SK-N-SH treated with all-trans-retinoic acid at 6 μM for 48 hours (cell line): ENCODE measurements around the gene THUMPD2.

Experiments
- ATAC-seq: fragments of 200-7000 bp; cut with Tn5 transposase; 3 replicates; pipeline ENCODE4 v1.9.1; 2020; ENCODE audit warnings: mild to moderate bottlenecking, moderate library complexity
- ARNTL ChIP-seq: fragments of 450-650 bp; formaldehyde crosslinking; IDR thresholded peaks from 2 replicates; pipeline ENCODE4 v1.5.0; 2020; ENCODE audit warnings: low read depth, mild to moderate bottlenecking, moderate library complexity, borderline replicate concordance
- BACH2 ChIP-seq: fragments of 250-450 bp; sonication (Bioruptor Pico); IDR thresholded peaks from 2 replicates; pipeline ENCODE4 v1.9.0; 2021; ENCODE audit warnings: mild to moderate bottlenecking, borderline replicate concordance
- CREB5 ChIP-seq: fragments of 250-450 bp; sonication (Bioruptor Pico); IDR thresholded peaks from 2 replicates; pipeline ENCODE4 v1.5.1; 2020; ENCODE audit warnings: low read depth, mild to moderate bottlenecking, moderate library complexity
- CSDC2 ChIP-seq: fragments of 250-450 bp; sonication (Bioruptor Pico); IDR thresholded peaks from 2 replicates; pipeline ENCODE4 v1.5.0; 2020; ENCODE audit warnings: mild to moderate bottlenecking, moderate library complexity
- ESRRG ChIP-seq: fragments of 250-450 bp; sonication (Bioruptor Pico); IDR thresholded peaks from 2 replicates; pipeline ENCODE4 v1.6.1; 2021; ENCODE audit warnings: mild to moderate bottlenecking
- ISL1 ChIP-seq: fragments of 250-450 bp; sonication (Bioruptor Pico); IDR thresholded peaks from 2 replicates; pipeline ENCODE4 v2.1.2; 2022; ENCODE audit warnings: mild to moderate bottlenecking, moderate library complexity
- OSR1 ChIP-seq: fragments of 250-450 bp; sonication (Bioruptor Pico); IDR thresholded peaks from 2 replicates; pipeline ENCODE4 v1.8.0; 2022; ENCODE audit warnings: moderate library complexity, mild to moderate bottlenecking, inconsistent platforms
- PATZ1 ChIP-seq: fragments of 250-450 bp; sonication (Bioruptor Pico); IDR thresholded peaks from 2 replicates; pipeline ENCODE4 v1.8.0; 2020; ENCODE audit warnings: mild to moderate bottlenecking, moderate library complexity, borderline replicate concordance
- SNAI2 ChIP-seq: fragments of 250-450 bp; sonication (Bioruptor Pico); IDR thresholded peaks from 2 replicates; pipeline ENCODE4 v1.5.0; 2020; ENCODE audit warnings: mild to moderate bottlenecking, moderate library complexity
- TCF4 ChIP-seq: fragments of 250-450 bp; sonication (Bioruptor Pico); IDR thresholded peaks from 2 replicates; pipeline ENCODE4 v1.8.0; 2021; ENCODE audit warnings: mild to moderate bottlenecking, moderate library complexity, borderline replicate concordance
- TOX ChIP-seq: fragments of 250-450 bp; sonication (Bioruptor Pico); IDR thresholded peaks from 2 replicates; pipeline ENCODE4 v1.8.0; 2021; ENCODE audit warnings: mild to moderate bottlenecking, moderate library complexity, borderline replicate concordance
- ZC3H10 ChIP-seq: fragments of 250-450 bp; sonication (Bioruptor Pico); IDR thresholded peaks from 2 replicates; pipeline ENCODE4 v1.5.1; 2021; ENCODE audit warnings: mild to moderate bottlenecking, moderate library complexity
- ZFP3 ChIP-seq: fragments of 250-450 bp; sonication (Bioruptor Pico); IDR thresholded peaks from 2 replicates; pipeline ENCODE4 v1.5.0; 2020; ENCODE audit warnings: mild to moderate bottlenecking, moderate library complexity
- ZFP30 ChIP-seq: fragments of 450-650 bp; formaldehyde crosslinking; IDR thresholded peaks from 2 replicates; pipeline ENCODE4 v1.5.0; 2022; ENCODE audit warnings: mild to moderate bottlenecking, moderate library complexity
- ZNF70 ChIP-seq: fragments of 450-650 bp; formaldehyde crosslinking; IDR thresholded peaks from 2 replicates; pipeline ENCODE4 v1.5.0; 2020; ENCODE audit warnings: mild to moderate bottlenecking, moderate library complexity
- TF ChIP-seq, protein P1 (sequence below): fragments of 250-450 bp; sonication (Bioruptor Pico); IDR thresholded peaks from 2 replicates; pipeline ENCODE4 v1.5.1; 2021; ENCODE audit warnings: mild to moderate bottlenecking, moderate library complexity
- TF ChIP-seq, protein P2 (sequence below): fragments of 250-450 bp; sonication (Bioruptor Pico); IDR thresholded peaks from 2 replicates; pipeline ENCODE4 v1.8.0; 2021; ENCODE audit warnings: low read depth, mild to moderate bottlenecking, moderate library complexity, borderline replicate concordance

THUMPD2 gene

DNA sequence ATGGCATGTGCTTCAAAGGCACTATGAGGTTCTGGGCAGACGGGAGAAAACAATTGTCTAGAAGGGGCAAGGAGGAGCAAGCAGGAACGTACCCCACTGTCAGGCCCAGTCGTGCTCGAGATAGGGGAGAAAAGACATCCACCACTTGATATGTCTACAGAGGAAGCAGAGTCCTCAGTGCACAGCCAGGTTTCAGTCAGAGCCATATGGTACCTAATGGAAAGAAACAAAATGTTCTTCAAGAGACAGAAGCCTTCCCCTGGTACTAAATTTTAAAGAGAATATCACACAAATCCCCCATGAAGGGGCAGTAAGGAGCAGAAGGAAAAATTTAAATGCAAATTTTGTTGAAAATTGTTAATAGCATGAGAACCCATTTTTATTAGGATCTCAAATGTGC is 21.9 kb downstream of the THUMPD2 start (continued):
- TF ChIP-seq CREB5 (CRISPR knock-in tag) (no peak), BACH2 (CRISPR knock-in tag) (no peak), TCF4 (CRISPR knock-in tag) (no peak), TOX (CRISPR knock-in tag) (no peak)
- TF ChIP-seq, all 23 proteins: peak for 0

- ATAC-seq, result no peak
- TF ChIP-seq ZFP3 (CRISPR knock-in tag) (no peak), OSR1 (CRISPR knock-in tag) (no peak), ESRRG (CRISPR knock-in tag) (no peak)
- TF ChIP-seq, protein P1, sequence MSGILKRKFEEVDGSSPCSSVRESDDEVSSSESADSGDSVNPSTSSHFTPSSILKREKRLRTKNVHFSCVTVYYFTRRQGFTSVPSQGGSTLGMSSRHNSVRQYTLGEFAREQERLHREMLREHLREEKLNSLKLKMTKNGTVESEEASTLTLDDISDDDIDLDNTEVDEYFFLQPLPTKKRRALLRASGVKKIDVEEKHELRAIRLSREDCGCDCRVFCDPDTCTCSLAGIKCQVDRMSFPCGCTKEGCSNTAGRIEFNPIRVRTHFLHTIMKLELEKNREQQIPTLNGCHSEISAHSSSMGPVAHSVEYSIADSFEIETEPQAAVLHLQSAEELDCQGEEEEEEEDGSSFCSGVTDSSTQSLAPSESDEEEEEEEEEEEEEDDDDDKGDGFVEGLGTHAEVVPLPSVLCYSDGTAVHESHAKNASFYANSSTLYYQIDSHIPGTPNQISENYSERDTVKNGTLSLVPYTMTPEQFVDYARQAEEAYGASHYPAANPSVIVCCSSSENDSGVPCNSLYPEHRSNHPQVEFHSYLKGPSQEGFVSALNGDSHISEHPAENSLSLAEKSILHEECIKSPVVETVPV (CRISPR knock-in tag), result no peak
These were observed 23.6 kb downstream of the THUMPD2 start for GRCh38 chr2:39755466-39755865.

GRCh38 chr2:39743269-39743776 is 35.7 kb downstream of the THUMPD2 start:
- TF ChIP-seq ISL1 (CRISPR knock-in tag) (peak; percentile 59), ZFP30 (no peak)
- ATAC-seq, result peak; percentile 81

DNA sequence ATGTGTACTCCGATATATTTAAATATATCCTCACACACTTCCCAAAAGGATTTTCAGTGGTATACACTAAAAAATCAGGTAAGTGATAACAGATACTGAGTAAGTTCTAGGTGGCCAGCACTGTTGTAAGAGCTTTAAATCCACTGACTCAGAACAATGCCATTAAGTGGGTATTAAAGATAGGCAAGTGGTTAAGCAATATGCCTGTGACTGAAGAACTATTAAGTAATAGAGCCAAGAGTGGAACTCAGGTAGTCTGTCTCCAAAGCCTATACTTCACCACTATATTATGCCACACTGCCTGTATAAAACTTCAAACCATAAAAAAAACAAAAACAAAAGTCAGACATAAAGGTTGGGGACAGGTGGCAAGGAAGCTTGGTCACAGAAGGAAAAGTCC is 37.2 kb downstream of the THUMPD2 start:
- TF ChIP-seq CSDC2 (CRISPR knock-in tag) (no peak), ZC3H10 (CRISPR knock-in tag) (no peak), PATZ1 (CRISPR knock-in tag) (no peak), SNAI2 (CRISPR knock-in tag) (no peak), TCF4 (CRISPR knock-in tag) (no peak), ZFP30 (no peak), ARNTL (CRISPR knock-in tag) (no peak), ESRRG (CRISPR knock-in tag) (no peak)
- TF ChIP-seq, all 23 proteins: peak for 0
- ATAC-seq, result no peak

DNA sequence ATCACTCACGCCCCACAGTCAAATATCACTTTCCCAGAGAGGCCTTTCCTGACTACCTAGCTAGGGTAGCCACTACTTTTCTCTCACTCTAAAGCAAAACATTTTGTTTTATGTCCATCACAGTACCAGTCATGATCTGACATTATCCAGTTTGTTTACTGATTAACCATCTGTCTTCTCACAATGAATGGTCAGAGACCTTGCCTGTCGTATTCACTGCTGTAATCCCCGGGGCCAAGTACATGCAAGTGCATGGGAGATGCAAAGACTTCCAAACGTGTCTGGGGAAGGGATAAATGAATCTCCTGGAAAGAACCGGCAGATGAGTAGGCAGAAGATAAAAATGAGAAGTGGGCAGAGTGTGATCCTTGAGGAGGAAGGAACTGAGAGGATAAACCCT is 39.7 kb downstream of the THUMPD2 start:
- no peak for ATAC-seq
- TF ChIP-seq ESRRG (CRISPR knock-in tag), result no peak
- no peak for TF ChIP-seq CSDC2 (CRISPR knock-in tag)
- no peak for TF ChIP-seq ZFP30
- no peak for TF ChIP-seq SNAI2 (CRISPR knock-in tag)
- no peak for TF ChIP-seq PATZ1 (CRISPR knock-in tag)
- TF ChIP-seq ZNF70 (CRISPR knock-in tag), result no peak
- TF ChIP-seq TOX (CRISPR knock-in tag), result no peak
- TF ChIP-seq, protein P2, sequence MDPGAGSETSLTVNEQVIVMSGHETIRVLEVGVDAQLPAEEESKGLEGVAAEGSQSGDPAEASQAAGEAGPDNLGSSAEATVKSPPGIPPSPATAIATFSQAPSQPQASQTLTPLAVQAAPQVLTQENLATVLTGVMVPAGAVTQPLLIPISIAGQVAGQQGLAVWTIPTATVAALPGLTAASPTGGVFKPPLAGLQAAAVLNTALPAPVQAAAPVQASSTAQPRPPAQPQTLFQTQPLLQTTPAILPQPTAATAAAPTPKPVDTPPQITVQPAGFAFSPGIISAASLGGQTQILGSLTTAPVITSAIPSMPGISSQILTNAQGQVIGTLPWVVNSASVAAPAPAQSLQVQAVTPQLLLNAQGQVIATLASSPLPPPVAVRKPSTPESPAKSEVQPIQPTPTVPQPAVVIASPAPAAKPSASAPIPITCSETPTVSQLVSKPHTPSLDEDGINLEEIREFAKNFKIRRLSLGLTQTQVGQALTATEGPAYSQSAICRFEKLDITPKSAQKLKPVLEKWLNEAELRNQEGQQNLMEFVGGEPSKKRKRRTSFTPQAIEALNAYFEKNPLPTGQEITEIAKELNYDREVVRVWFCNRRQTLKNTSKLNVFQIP, result no peak
